SU-DHL-6 (cell line): ENCODE results near the gene OR1E1.
"Not testable (repeated sequence)": the region's sequence is repeated elsewhere in the genome, so short reads cannot be mapped to it uniquely, and the experiment has no call there.

Source experiments
- H2AFZ ChIP-seq: fragments of 200-600 bp; sonication (generic); 2 replicates; pipeline ENCODE4 v1.6.1; 2014; ENCODE audit warnings: low read depth, mild to moderate bottlenecking, moderate library complexity, mixed read lengths, antibody characterized with exemption, low read length; ENCODE audit not compliant: severe bottlenecking
- H3F3A ChIP-seq: fragments of 200-600 bp; shearing (Covaris generic); 2 replicates; pipeline ENCODE4 v1.6.0; 2016; ENCODE audit warnings: antibody characterized with exemption, mild to moderate bottlenecking; ENCODE audit not compliant: insufficient read depth
- H3K27ac ChIP-seq: fragments of 200-600 bp; sonication (generic); 2 replicates; pipeline ENCODE4 v1.5.1; 2016; ENCODE audit warnings: low read depth, mild to moderate bottlenecking, low read length, moderate library complexity, mixed read lengths
- H3K27me3 ChIP-seq: fragments of 200-600 bp; sonication (generic), shearing (Covaris generic); 2 replicates; pipeline ENCODE4 v1.6.0; 2014; ENCODE audit warnings: mild to moderate bottlenecking, low read length
- H3K36me3 ChIP-seq: fragments of 200-600 bp; sonication (generic); 2 replicates; pipeline ENCODE4 v1.6.1; 2014; ENCODE audit warnings: mild to moderate bottlenecking, low read length, mixed read lengths
- H3K4me2 ChIP-seq: fragments of 300-600, 200-600 bp; shearing (Covaris generic), sonication (generic); 2 replicates; pipeline ENCODE4 v1.6.0; 2014; ENCODE audit warnings: low read length, low read depth, mild to moderate bottlenecking; ENCODE audit not compliant: poor library complexity, severe bottlenecking
- H3K4me3 ChIP-seq: fragments of 200-600 bp; sonication (generic); 2 replicates; pipeline ENCODE4 v1.5.1; 2014; ENCODE audit warnings: antibody characterized with exemption, low read length, mild to moderate bottlenecking, mixed read lengths; ENCODE audit not compliant: insufficient read depth, poor library complexity, severe bottlenecking
- H3K79me2 ChIP-seq: fragments of 200-600 bp; sonication (generic); 2 replicates; pipeline ENCODE4 v1.6.1; 2014; ENCODE audit warnings: mild to moderate bottlenecking, low read length, moderate library complexity; ENCODE audit not compliant: insufficient read depth
- H3K9ac ChIP-seq: fragments of 200-600 bp; sonication (generic); 2 replicates; pipeline ENCODE4 v1.7.0; 2014; ENCODE audit warnings: mild to moderate bottlenecking, low read length
- H3K9me2 ChIP-seq: fragments of 200-600 bp; sonication (generic); replicated peaks from 2 replicates; pipeline ENCODE4 v1.6.1; 2014; ENCODE audit warnings: low read length; ENCODE audit not compliant: insufficient read depth
- H3K9me3 ChIP-seq: fragments of 200-600 bp; sonication (generic); 2 replicates; pipeline ENCODE4 v1.6.1; 2014; ENCODE audit warnings: low read length, mixed read lengths; ENCODE audit not compliant: insufficient read depth
- H4K20me1 ChIP-seq: fragments of 200-600 bp; sonication (generic); 2 replicates; pipeline ENCODE4 v1.6.1; 2014; ENCODE audit warnings: low read depth, mild to moderate bottlenecking, antibody characterized with exemption, low read length, moderate library complexity, mixed read lengths
- EZH2phosphoT487 ChIP-seq: fragments of 200-600 bp; sonication (generic), shearing (Covaris generic); conservative IDR thresholded peaks from 2 replicates; pipeline ENCODE4 v1.6.1; 2018; ENCODE audit warnings: mild to moderate bottlenecking, antibody characterized with exemption, low read length, moderate library complexity, mixed read lengths
- TF ChIP-seq, protein P1 (sequence below): fragments of 200-600 bp; sonication (generic); IDR thresholded peaks from one replicate; pipeline ENCODE4 v1.5.1; 2017; ENCODE audit warnings: antibody characterized with exemption, mild to moderate bottlenecking, low read length, moderate library complexity; ENCODE audit not compliant: insufficient read depth, poor library complexity, severe bottlenecking

The OR1E1 gene

DNA sequence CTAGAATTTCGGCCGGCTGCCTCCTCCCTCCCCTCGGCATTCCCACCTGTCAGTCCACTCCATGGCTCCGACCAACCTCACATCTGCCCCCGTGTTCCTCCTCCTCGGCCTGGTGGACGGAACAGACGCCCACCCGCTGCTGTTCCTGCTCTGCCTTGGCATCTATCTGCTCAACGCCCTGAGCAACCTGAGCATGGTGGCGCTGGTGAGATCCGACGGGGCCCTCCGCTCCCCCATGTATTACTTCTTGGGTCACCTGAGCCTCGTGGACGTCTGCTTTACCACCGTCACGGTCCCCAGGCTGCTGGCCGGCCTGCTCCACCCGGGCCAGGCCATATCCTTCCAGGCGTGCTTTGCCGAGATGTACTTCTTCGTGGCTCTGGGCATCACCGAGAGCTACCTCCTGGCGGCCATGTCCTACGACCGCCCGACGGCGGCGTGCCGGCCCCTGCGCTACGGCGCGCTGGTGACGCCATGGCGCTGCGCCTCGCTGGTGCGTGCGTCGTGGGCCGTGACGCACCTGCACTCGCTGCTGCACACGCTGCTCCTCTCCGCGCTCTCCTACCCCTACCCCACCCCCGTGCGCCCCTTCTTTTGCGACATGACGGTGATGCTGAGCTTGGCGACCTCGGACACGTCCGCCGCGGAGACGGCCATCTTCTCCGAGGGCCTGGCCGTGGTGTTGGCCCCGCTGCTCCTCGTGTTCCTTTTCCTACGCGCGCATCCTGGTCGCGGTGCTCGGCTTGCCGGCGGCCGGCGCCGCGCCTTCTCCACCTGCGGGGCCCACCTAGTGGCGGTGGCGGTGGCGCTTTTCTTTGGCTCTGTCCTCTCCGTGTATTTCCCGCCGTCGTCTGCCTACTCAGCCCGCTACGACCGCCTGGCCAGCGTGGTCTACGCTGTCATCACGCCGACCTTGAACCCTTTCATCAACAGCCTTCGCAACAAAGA is 12.1 kb downstream of the OR1E1 start, which contains the start of gene OR3A2:
TSS of gene OR3A2 (minus strand) at position 440 of the 948 bp plus-strand sequence.
- no peak within 1 kb of the TSS for H3K4me2 ChIP-seq

GRCh38 chr17:3381957-3382356 is 16.3 kb downstream of the OR1E1 start:
- Histone ChIP-seq H3K27ac (no peak overlapping the region), H3K9ac (no peak overlapping the region), H3K27me3 (no peaks in the 10 kb centered on the region), H3K79me2 (no peaks in the 10 kb centered on the region), H3K9me3 (no peaks in the 10 kb centered on the region), H4K20me1 (no peaks in the 10 kb centered on the region), H3K36me3 (no peaks in the 10 kb centered on the region), H3F3A (no peaks in the 10 kb centered on the region), H3K9me2 (no peaks in the 10 kb centered on the region), H2AFZ (no peak overlapping the region), H3K4me3 (no peak overlapping the region), H3K4me2 (no peak overlapping the region)
- TF ChIP-seq, protein P1, sequence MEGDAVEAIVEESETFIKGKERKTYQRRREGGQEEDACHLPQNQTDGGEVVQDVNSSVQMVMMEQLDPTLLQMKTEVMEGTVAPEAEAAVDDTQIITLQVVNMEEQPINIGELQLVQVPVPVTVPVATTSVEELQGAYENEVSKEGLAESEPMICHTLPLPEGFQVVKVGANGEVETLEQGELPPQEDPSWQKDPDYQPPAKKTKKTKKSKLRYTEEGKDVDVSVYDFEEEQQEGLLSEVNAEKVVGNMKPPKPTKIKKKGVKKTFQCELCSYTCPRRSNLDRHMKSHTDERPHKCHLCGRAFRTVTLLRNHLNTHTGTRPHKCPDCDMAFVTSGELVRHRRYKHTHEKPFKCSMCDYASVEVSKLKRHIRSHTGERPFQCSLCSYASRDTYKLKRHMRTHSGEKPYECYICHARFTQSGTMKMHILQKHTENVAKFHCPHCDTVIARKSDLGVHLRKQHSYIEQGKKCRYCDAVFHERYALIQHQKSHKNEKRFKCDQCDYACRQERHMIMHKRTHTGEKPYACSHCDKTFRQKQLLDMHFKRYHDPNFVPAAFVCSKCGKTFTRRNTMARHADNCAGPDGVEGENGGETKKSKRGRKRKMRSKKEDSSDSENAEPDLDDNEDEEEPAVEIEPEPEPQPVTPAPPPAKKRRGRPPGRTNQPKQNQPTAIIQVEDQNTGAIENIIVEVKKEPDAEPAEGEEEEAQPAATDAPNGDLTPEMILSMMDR, result no peak
- TF ChIP-seq EZH2phosphoT487, result no peak

More for the DNA sequence above, 12.1 kb downstream of the OR1E1 start, which contains the start of gene OR3A2:
- Histone ChIP-seq H3K9ac (no peak within 1 kb of the TSS), H4K20me1 (no peaks in the 10 kb centered on the region), H3K27me3 (no peaks in the 10 kb centered on the region), H3K27ac (no peak within 1 kb of the TSS), H3K4me3 (no peak within 1 kb of the TSS), H3K79me2 (no peaks in the 10 kb centered on the region), H2AFZ (no peak within 1 kb of the TSS), H3K9me2 (no peaks in the 10 kb centered on the region), H3K36me3 (no peaks in the 10 kb centered on the region; the same call in 1 of the 2 replicates), H3F3A (no peaks in the 10 kb centered on the region), H3K9me3 (no peaks in the 10 kb centered on the region)
- TF ChIP-seq, protein P1, result no peak
- TF ChIP-seq EZH2phosphoT487, result no peak

DNA sequence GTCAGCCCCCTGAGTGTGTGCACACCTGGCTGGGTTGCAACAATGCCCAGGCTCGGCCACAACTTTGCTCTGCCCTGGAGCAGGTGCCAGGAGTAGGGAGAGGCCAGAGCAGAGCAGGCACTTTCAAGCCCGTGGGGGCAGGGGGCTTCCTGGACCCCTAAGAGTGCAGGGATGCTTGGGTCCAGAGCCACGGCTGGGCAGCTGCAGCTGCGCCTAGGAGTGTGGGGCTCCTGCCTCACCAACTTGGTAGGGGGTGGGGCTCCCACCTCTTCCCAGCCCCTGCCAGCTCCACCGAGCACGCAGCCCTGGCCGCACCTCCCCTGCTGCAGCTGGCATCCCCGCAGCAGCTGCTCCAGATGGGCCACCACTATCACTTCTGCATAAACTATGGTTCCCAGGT is 19.9 kb downstream of the OR1E1 start:
- Histone ChIP-seq H3K27me3 (no peaks in the 10 kb centered on the region), H3F3A (no peaks in the 10 kb centered on the region)
- TF ChIP-seq, protein P1, result no peak
- no peak for TF ChIP-seq EZH2phosphoT487

GRCh38 chr17:3371167-3371566 is 27.0 kb downstream of the OR1E1 start:
- H3K4me2 ChIP-seq, H3K27me3 ChIP-seq, H3K4me3 ChIP-seq, H3F3A ChIP-seq, H2AFZ ChIP-seq, H3K79me2 ChIP-seq, H3K9ac ChIP-seq, H3K9me3 ChIP-seq, H3K9me2 ChIP-seq, H4K20me1 ChIP-seq, H3K27ac ChIP-seq, H3K36me3 ChIP-seq: not testable (repeated sequence)

More for the DNA sequence above, 19.9 kb downstream of the OR1E1 start:
- Histone ChIP-seq H3K4me2 (no peak overlapping the region), H3K9ac (no peak overlapping the region), H3K27ac (no peak overlapping the region), H3K4me3 (no peak overlapping the region), H2AFZ (no peak overlapping the region), H3K79me2 (no peaks in the 10 kb centered on the region), H3K9me2 (no peaks in the 10 kb centered on the region), H3K9me3 (no peaks in the 10 kb centered on the region), H4K20me1 (no peaks in the 10 kb centered on the region), H3K36me3 (no peaks in the 10 kb centered on the region)
